ENCODE data around the gene PHLDB3.

DNA sequence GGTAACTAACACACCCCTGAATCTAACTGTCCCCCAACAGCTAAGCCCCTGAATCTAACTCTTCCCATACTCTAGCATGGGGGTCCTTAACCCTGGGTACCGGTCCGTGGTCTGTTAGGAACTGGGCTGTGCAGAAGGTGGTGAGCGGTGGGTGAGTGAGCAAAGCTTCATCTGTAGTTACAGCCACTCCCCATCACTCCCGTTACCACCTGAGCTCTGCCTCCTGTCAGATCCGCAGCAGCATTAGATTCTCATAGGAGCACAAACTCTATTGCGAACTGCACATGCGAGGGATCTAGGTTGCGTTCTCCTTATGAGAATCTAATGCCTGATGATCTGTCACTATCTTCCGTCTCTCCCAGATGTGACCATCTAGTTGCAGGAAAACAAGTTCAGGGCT, 6.2 kb upstream of the PHLDB3 start:
- TF ChIP-seq, protein P1, sequence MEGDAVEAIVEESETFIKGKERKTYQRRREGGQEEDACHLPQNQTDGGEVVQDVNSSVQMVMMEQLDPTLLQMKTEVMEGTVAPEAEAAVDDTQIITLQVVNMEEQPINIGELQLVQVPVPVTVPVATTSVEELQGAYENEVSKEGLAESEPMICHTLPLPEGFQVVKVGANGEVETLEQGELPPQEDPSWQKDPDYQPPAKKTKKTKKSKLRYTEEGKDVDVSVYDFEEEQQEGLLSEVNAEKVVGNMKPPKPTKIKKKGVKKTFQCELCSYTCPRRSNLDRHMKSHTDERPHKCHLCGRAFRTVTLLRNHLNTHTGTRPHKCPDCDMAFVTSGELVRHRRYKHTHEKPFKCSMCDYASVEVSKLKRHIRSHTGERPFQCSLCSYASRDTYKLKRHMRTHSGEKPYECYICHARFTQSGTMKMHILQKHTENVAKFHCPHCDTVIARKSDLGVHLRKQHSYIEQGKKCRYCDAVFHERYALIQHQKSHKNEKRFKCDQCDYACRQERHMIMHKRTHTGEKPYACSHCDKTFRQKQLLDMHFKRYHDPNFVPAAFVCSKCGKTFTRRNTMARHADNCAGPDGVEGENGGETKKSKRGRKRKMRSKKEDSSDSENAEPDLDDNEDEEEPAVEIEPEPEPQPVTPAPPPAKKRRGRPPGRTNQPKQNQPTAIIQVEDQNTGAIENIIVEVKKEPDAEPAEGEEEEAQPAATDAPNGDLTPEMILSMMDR (IDR thresholded peaks at IDR 0.05): no peak
- TF ChIP-seq POLR2AphosphoS5 (IDR thresholded peaks at IDR 0.05; ENCODE audit: low read depth, low read length) (no peak), TCF7L2 (IDR thresholded peaks at IDR 0.05; ENCODE audit: low read depth, low read length) (no peak), SIN3A (IDR thresholded peaks at IDR 0.05; ENCODE audit: borderline replicate concordance, insufficient read depth, low read depth, low read length) (no peak)
- TF ChIP-seq, protein P2, sequence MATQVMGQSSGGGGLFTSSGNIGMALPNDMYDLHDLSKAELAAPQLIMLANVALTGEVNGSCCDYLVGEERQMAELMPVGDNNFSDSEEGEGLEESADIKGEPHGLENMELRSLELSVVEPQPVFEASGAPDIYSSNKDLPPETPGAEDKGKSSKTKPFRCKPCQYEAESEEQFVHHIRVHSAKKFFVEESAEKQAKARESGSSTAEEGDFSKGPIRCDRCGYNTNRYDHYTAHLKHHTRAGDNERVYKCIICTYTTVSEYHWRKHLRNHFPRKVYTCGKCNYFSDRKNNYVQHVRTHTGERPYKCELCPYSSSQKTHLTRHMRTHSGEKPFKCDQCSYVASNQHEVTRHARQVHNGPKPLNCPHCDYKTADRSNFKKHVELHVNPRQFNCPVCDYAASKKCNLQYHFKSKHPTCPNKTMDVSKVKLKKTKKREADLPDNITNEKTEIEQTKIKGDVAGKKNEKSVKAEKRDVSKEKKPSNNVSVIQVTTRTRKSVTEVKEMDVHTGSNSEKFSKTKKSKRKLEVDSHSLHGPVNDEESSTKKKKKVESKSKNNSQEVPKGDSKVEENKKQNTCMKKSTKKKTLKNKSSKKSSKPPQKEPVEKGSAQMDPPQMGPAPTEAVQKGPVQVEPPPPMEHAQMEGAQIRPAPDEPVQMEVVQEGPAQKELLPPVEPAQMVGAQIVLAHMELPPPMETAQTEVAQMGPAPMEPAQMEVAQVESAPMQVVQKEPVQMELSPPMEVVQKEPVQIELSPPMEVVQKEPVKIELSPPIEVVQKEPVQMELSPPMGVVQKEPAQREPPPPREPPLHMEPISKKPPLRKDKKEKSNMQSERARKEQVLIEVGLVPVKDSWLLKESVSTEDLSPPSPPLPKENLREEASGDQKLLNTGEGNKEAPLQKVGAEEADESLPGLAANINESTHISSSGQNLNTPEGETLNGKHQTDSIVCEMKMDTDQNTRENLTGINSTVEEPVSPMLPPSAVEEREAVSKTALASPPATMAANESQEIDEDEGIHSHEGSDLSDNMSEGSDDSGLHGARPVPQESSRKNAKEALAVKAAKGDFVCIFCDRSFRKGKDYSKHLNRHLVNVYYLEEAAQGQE (IDR thresholded peaks at IDR 0.05; ENCODE audit: insufficient read depth in 1 of 2, low read depth in 2 of 2, low read length in 1 of 2): no peak

Data from Panc1 (cell line).